ENCODE data around the gene NQO2. TPM values are rescaled to one million over a fixed set of nuclear protein-coding genes. Genes with fewer than 3 reads are reported as not detected.

Gene NQO2
- total and polyA plus RNA-seq, 2 of the 13 experiments (the other 11 are each of a cell fraction or from before 2014, with no cell fraction given) = 32.2 to 56.5 TPM

- TF ChIP-seq ZSCAN9 (CRISPR knock-in tag; IDR thresholded peaks at IDR 0.05; ENCODE audit: borderline replicate concordance) = 0 out of 2 replicates have a peak, but pooled peaks have one; percentile 6
- TF ChIP-seq ZFP37 (CRISPR knock-in tag; IDR thresholded peaks at IDR 0.05; ENCODE audit: borderline replicate concordance) = 0 out of 2 replicates have a peak, but pooled peaks have one; percentile 6
- no peak for TF ChIP-seq ZNF772 (CRISPR knock-in tag; IDR thresholded peaks at IDR 0.05)
- TF ChIP-seq HNF1A (IDR thresholded peaks at IDR 0.05; ENCODE audit: low read depth) = peak; percentile 5; the same call in 1 of the 2 replicates
- TF ChIP-seq HNF1A (CRISPR knock-in tag; IDR thresholded peaks at IDR 0.05; ENCODE audit: borderline replicate concordance) = no peak
- peak in 1 of 2 experiments; percentile 32; a peak in 1 of 4 replicates for TF ChIP-seq EP300 (IDR thresholded peaks at IDR 0.05; ENCODE audit: low read depth in 2 of 2, low read length in 2 of 2)
- TF ChIP-seq EP300 (CRISPR knock-in tag; IDR thresholded peaks at IDR 0.05; ENCODE audit: borderline replicate concordance) = no peak
- peak; percentile 71 for TF ChIP-seq PAXIP1 (CRISPR knock-in tag; conservative IDR thresholded peaks at IDR 0.05)
- peak; percentile 35 for TF ChIP-seq XRCC5 (optimal IDR thresholded peaks at IDR 0.05; ENCODE audit: low read length)
- TF ChIP-seq HNF4G (IDR thresholded peaks at IDR 0.05; ENCODE audit: borderline replicate concordance, low read depth, low read length) = peak; percentile 4; the same call in 1 of the 2 replicates
- no peak for TF ChIP-seq HNF4G (CRISPR knock-in tag; IDR thresholded peaks at IDR 0.05; ENCODE audit: borderline replicate concordance, low read depth)
- TF ChIP-seq NFRKB (IDR thresholded peaks at IDR 0.05) = no peak
- TF ChIP-seq NR2C2 (CRISPR knock-in tag; IDR thresholded peaks at IDR 0.05; ENCODE audit: borderline replicate concordance) = 0 out of 2 replicates have a peak, but pooled peaks have one; percentile 58
- 0 out of 2 replicates have a peak, but pooled peaks have one; percentile 19 for TF ChIP-seq ZNF501 (CRISPR knock-in tag; IDR thresholded peaks at IDR 0.05)
Observed at GRCh38 chr6:3053231-3053508, 53.5 kb downstream of the NQO2 start (continued).
